Superior temporal gyrus (tissue), 1 donor: ENCODE results near the gene ZC3H12A.
"Not testable (repeated sequence)": the region's sequence is repeated elsewhere in the genome, so short reads cannot be mapped to it uniquely, and the experiment has no call there.

Experiments
- DNase-seq: peaks from one replicate; pipeline ENCODE4 v3.0.0-alpha.2; 2016; ENCODE audit errors: extremely low spot score

Gene ZC3H12A

GRCh38 chr1:37502104-37502503, 27.7 kb downstream of the ZC3H12A start:
- no peak for DNase-seq

GRCh38 chr1:37502791-37503190, 28.4 kb downstream of the ZC3H12A start:
- DNase-seq, result not testable (repeated sequence)

GRCh38 chr1:37506740-37507139, 32.4 kb downstream of the ZC3H12A start:
- no peak for DNase-seq

- DNase-seq, result no peak
Observed at GRCh38 chr1:37509181-37509580, 34.8 kb downstream of the ZC3H12A start.

- DNase-seq, result no peak
Observed at GRCh38 chr1:37513795-37514349, 39.5 kb downstream of the ZC3H12A start.

GRCh38 chr1:37514350-37515184, 40.2 kb downstream of the ZC3H12A start, which contains the start of gene MEAF6:
MEAF6 (minus strand) TSS chr1:37514766; CDS start chr1:37514746, 20 bp downstream.
- DNase-seq, result peak; percentile 81

- DNase-seq, result no peak
Observed at GRCh38 chr1:37515185-37516034, 41.0 kb downstream of the ZC3H12A start.

- DNase-seq, result no peak
Observed at GRCh38 chr1:37517569-37517968, 43.2 kb downstream of the ZC3H12A start.

GRCh38 chr1:37518241-37518640, 43.9 kb downstream of the ZC3H12A start:
- DNase-seq, result not testable (repeated sequence)

GRCh38 chr1:37518929-37519328, 44.5 kb downstream of the ZC3H12A start:
- DNase-seq, result not testable (repeated sequence)

GRCh38 chr1:37519613-37520012, 45.2 kb downstream of the ZC3H12A start:
- DNase-seq, result no peak

GRCh38 chr1:37529888-37530287, 55.5 kb downstream of the ZC3H12A start:
- not testable (repeated sequence) for DNase-seq

- not testable (repeated sequence) for DNase-seq
Observed at GRCh38 chr1:37532418-37533156, 58.2 kb downstream of the ZC3H12A start.

- DNase-seq, result no peak
Observed at GRCh38 chr1:37533317-37534093, 59.1 kb downstream of the ZC3H12A start.
